DMS 273 (cell line): ENCODE results near the gene ITPR3.

ENCODE experiments used
- DNase-seq: peaks from one replicate; lab custom pipeline; 2025; ENCODE audit not compliant: unreplicated experiment; lab: John Stamatoyannopoulos, UW

Gene ITPR3

DNA sequence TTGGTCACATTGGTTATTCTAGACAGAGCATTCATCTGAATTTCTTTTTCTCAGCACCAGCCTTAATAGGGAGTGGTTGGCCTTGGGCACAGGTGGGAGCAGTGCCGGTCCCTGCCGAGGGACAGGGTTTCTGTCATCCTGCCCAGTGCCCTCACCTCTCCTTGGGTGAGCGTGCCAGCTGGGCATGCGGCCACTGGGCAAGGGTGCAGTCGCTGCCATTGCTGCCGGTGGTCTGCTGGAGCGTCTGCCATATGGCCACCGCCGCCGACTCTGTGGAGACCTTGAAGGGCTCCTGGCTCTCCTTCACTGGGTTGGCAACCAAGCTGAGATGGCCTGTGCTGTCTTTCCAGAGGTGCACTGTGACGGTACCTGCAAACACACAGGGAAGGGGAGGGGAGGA lies 106.8 kb downstream of the ITPR3 start:
- DNase-seq: no peak

DNA sequence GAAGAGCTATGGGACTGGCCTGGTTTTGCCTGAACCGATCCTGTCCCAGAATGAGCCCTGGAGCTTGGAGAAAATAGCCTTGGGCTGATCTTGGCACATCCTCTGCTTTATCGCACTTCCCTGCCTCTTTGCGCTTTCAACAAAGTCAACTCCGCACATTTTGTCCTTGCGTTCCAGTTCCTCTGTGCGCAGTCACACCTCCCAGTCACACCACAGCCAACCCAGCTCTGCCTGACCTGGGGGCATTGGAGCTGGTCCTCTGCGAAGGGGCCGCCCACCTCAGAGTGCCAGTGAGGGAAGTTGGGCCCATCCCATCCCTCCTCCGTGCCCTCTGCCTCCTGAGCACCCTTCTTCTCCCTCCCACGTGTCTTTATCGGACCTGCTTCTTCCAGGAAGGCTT lies 107.3 kb downstream of the ITPR3 start:
- DNase-seq: no peak

DNA sequence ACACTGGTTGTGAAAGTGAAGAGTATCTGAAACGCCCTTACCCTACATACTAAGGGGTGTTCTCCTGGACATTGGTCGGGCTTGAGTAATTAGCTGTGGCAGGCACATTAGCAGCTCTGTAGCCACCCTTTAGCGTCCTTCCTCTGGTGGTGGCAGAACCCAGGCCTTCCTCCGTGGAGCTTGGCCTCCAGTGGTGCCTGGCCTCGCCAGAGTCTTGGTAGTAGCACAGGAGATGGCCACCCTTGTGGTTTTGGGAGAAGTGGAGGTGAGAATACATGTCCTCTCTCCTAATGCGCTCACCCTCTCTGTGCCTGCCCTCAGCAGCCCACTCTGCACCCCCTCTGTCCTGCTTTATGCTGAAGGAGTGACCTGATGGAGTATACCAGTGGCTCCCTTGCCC lies 107.9 kb downstream of the ITPR3 start:
- DNase-seq: no peak

DNA sequence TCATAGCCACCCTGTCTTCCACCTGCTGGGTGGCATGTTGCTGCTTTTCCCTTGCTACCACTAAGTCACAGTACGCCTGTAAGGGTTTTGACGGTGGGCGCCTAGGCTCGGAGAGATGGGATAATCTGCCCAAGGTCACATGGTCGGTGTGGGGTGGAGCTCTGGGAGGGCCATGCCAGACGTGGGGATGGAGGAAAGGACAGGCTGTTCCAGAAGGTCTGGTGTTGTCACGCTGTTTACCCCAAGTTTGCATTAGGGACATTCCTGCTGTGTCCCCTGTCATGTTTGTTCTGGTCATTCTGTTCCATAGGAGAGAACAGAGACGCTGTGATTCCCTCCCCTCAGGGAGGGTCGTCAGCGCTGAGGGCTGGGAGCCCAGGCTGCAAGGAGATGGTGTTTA lies 109.5 kb downstream of the ITPR3 start:
- no peak for DNase-seq

DNA sequence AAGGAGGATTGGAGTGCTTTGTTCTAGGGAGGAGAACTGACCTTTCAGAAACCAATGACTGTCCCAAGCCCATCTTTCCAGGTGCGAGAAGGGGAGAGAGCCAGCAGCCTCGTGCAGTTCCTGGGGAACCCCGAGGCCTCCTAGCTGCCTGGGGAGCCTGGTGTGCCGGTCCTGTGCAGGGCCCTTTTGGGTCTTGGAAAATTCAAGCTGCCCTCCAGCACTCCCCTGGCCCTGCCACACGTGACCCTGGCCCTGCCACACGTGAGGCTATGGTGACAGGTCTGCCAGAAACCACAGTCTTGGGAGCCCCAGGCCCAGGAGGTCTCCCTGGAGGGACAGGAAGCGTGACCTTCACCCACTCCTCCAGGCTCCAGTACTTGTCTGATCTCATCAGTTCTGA lies 109.9 kb downstream of the ITPR3 start:
- DNase-seq: no peak

DNA sequence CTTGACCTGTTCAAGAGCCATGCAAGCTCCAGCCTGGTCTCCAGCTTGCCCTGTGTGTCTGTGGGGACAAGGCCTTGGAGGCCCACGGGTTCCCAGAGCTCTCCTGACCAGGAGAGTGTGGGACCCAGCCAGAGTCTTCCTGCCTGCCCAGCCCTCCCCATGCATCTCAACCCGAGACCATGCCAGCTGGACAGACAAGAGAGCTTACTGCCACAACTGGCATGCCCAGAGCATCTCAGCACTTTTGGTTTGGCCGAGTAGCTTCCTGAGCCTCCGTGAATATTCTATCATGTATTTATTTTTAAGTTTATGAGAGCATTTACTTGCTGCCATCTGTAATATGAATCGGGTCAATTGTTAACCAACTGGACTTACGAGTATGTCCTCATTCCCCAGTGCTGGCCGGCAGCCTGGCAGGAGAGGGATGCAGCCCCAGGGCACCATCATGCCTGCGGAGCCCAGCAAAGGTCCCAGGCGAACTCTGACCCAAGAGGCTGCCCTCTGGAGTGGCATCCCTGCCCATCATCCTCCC lies 110.7 kb downstream of the ITPR3 start:
- no peak for DNase-seq

DNA sequence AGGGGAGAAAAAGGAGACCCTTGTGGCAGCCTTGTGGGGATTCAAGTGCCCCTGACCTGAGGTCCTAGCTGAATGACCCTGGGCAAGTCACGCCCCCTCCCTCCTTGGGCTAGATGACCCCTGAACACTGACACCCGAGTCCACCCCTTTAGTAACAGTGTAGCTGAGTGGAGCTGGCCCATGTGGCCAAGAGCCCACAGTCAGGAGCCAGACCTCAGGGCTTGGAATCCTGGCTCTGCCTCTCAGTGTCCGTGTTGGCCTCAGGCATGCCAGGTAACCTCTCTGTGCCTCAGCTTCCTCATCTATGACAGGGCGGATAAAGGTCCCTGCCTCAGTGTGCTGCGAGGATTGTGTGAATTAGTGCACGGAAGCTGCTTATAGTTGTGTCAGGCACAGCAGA lies 111.3 kb downstream of the ITPR3 start:
- no peak for DNase-seq

DNA sequence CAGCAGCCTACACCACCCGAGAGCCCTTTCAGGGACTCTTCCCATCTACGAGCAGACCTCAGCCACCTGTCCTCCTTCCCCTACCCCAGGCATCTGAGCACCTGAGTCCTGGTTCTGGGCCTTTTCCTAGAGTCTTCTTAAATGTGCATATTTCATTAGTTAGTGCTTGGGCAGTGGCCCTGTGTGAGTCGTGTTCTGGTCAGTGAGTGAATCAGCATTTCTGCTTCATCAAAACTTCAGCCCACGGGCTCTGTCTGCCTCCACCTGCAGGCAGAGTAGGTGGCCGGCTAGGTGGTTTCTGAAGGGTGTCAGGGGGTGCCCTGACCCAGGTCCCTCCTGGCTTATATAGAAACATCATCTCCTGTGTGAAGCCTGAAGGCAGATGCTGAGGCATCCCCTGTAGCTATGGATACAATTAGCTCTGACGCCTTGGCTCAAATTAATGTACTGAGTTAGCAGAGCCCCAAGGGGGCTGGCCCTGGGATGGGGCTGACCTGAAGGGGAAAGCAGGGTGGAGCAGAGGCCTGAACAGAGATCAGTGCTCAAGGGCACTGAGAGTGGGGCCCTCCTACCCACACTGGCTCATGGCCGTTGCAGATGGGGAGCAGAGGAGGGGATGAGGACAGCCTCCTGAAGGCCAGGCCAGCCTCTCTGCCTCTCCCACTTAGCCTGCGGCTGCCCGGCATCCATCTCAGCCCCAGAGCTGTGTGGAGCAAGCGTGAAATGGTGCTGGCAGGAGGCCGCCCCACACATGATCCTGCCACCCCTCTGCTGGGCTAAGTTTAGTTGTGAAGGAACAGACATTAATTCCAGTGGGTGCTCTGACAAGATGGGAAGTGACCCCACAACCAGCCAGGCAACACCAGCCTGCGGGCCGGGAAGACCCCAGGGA lies 111.9 kb downstream of the ITPR3 start:
- DNase-seq: no peak

DNA sequence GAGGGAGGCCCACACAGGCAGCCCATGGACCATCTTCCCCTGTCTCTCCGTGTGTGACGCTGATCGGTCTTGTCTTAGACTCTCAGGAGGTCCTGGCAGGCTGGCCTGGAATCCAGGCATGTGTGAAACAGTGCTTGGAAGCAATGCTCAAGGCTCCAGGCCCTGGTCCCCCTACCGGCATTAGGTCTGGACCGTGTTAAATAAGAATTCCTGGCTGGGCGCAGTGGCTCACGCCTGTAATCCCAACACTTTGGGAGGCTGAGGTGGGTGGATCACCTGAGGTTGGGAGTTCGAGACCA lies 112.5 kb downstream of the ITPR3 start:
- no peak for DNase-seq

DNA sequence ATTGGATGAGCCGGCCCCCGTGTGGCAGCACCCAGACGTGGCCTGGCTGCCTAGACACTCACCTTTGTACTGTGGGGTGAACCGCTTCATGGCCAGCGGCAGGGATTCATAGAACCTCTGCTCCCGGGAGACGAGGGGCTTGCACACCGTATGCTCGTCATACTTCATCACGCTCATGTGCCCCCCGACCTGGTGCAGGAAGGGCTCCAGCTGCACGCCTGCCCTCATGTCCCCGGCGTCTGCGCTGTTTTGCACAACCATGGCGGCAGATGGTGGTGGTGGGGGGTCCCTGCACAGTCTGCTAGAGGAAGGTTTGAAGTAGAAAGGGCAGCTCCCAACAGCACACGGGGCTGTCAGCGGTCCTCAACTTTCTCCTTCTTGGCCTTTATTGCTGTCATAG lies 114.1 kb downstream of the ITPR3 start:
- DNase-seq: no peak

DNA sequence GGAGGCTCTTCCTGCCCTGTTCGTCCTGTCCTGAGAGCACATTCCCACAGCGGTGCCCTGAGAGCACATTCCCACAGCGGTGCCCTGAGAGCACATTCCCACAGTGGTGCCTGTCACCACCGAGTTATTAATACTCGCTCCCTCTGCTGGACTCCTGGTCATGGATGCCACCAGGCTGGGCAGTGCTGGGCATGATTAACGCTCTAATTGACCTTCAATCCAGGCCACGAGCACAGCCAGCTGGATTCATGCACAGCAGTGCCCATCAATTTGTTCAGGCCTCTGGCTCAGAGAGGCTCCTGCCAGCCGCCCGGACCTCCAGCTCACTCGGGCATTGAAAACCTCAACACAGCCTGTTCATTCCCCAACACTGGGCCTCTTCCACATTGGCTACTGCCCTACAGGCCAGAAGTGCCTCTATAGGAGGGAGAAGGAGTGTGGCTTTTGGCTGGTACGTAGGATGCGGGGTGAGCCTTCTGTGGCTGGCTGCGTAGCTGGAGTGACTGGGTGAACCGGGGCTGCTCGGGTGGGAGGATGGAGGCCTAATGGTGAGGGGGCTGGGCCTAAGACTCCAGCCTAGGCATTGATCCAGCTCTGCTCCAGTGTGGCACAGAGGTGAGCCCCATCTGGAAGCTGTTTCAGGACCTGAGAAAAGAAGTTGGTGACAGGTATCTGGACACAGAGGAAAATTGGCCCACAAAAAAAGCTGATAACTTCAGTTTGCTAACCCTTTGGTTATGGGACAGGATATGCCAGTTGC lies 116.3 kb downstream of the ITPR3 start:
- DNase-seq: no peak

DNA sequence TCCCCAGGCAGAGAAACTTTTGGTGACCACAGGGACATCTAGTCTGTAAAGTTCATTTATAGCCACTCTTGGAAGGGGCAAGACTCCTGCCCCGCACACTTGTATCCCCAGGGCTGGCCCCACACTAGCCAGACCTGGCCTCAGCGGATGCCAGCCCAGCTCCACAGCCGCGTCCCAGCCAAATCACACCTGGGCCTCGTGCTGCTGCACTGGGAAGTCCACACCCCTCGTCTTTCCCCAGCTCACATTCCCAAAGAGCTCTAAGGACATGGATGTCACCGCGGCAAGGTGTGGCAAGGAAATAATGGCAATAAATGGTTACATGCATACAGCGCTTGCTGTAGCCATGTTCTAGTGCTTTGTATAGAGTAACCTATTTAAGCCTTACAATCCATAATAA lies 117.0 kb downstream of the ITPR3 start:
- no peak for DNase-seq

DNA sequence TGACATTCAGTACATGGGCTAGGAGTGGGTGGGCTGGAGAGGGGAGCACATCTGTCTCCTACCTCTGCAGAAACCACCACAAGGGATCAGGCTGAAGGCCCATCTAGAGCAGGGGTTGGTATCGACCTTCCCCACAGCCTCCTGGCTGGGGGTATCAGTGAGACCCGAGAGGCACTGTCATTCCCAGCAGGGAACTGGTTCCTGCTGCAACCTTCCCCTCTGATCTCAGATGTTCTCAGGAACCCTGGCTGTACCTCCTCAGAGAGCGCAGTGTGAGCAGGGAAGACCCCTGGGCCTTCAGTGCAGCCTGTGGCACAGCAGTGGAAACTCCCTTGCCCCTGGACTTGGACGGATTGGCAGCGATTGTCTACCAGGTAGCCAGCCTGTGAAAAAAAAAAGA lies 117.8 kb downstream of the ITPR3 start:
- DNase-seq: no peak

DNA sequence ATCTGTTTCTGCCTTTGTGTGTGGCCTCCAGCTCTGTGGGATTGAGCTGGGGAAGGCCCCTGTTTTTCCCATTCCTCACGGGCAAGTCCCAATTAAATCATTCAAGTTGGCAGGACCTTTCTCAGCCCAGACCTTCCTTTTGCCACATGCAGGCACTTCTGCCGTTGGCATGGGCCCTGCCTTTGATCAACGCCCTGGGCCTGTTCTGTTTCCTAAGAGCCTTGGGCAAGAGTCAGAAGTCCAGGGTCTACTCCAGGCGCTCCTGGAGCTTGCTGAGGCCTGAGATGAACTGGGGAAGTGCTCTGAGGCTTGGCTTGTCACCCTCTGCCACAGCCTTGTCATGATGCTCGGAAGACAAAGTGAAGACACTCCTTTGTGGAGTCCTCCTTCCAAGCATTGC lies 118.4 kb downstream of the ITPR3 start:
- DNase-seq: no peak

DNA sequence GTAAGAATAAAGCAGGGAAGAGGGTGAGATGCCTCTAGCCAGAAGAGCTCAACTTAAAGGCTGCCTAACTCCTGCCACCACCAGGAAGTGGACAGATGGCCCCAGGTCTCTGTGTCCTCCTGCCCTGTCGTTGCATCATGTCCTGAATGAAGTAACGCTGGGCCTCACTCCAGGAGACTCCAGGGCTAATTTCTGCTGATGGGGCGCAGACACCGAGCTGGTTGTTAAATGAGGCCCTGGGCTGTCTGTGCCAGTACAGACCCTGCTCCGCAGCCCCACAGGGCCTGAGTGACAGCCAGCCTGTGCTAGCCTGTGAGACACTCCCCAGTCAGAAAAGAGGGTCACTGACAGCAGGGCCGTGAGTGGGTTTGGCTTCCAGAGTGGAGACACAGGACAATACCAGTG lies 119.1 kb downstream of the ITPR3 start:
- DNase-seq: peak; percentile 79

DNA sequence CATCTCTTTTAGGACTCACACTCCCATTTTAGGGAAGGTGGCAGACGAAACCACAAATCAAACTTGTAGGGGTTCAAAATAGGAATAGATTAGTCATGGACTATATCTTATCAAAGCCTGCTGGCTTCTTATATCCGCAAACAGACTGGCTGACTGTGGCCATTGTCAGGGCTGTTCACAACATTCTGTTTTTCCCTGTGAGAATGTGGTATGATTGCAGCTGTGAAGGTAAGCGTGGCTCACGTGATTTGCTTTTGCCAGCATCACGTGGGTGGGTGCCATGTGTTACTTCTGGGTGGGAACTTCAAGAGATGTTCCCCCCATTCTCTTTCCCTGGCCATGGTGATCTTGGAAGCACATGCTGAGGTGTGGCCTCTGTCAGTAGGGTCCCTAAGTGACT lies 119.7 kb downstream of the ITPR3 start:
- peak; percentile 38 for DNase-seq

DNA sequence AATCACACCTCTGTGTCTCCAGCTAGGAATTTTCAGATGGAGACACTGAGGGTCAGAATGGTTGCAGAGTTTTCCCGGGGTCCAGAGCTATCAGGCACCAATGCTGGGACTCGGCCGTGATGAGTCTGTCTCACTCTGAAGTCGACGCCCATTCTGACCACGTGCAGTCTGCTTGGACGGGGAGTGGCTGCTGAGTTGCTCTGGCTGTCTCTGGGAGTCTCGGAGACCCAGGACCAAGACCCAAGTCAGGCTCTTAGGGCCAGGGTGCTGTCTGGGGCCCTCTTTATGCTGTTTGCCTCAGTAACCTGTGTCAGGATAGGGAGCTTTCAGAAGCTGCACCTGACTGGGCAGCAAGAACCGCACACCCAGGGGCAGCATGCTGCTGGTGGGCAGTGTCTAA lies 121.0 kb downstream of the ITPR3 start:
- DNase-seq: no peak

DNA sequence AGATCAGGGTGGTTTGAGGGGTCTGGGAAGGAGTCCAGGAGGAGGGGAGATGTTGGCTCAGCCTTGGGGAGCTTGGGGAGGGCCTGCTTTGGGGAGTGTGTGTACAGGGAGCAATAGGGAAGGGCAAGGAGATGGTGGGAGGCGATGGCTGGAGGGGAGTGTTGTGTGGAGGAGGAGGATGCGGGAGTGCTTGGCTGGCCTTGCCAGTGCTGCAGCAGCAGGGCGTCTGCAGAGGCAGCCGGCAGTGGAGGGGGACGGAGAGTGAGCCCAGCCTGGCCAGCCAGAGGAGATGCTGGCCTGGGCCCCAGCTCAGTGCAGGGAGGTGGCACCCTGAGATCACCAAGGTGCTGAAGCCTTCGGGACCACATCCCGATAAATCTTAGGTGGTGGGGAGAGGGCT lies 121.7 kb downstream of the ITPR3 start:
- DNase-seq: peak; percentile 69

DNA sequence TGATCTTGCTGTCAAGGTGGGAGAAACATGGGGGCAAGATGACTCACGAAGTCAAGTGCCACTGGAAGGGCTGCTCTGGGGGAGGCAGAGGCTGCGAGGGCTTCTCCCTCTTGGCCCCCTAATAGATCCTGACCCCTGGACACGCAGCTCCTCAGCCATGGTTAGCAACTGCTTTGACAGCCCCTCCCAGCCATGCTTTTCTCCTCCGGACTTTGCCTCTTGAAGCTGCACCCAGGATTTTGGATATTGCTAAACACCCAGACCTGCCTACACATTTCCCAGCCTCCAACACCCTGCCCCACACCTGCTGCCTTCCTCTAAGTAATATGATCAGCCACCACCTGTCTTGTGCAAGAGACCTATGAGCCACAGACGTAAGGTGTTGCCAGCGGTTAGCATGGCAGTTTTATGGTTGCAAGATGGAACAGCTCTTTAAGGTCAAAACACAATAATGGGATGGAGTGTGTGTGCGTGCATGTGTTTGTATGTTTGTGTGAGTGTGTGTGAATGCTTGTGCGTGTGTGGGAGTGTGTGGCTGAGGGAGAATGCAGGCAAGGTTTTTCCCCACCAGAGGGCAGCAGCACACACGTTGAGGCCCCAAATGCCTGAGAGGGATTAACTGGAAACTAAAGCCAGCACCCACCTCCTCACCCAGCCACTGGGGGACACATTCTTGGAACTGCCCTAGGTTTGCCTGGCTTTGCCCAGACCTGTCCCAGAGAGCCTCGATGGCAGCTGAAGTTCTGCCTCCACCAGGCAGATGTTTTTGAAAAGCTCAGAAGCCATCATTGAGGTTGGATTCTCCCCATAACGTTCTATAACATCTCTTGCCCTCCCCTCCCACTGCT lies 123.1 kb downstream of the ITPR3 start:
- DNase-seq: peak; percentile 97

DNA sequence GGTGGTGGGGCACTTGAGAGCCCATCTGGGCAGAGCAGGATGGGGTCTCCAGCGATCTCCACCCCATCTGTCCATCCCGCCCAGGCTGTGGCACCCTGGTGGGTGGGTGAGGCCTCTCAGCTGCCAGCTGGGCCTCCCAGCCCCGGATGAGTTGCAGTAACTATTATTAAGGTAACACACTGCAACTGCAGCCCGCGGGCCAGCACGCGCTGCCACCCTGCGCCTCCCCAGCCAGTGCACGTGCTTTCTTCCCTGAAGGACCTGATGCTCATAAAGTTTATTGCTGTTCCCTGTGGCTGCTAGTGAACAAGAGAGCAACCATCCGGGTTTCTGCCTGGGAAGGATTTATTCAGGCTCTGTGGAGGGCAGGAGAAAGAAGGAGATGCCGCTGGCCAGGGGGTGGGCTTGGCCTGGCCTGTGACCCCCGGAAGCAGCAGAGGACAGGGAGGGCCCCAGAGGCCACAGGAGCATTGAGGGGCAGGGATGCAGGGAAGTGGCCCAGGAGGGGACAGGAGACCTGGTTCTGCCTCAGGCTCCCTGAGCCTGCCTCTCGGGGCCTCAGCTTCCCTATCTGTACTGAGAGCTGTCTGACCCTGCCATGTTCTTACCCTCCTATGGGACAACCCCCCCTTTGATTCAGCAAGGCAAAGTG lies 123.9 kb downstream of the ITPR3 start:
- peak; percentile 96 for DNase-seq

DNA sequence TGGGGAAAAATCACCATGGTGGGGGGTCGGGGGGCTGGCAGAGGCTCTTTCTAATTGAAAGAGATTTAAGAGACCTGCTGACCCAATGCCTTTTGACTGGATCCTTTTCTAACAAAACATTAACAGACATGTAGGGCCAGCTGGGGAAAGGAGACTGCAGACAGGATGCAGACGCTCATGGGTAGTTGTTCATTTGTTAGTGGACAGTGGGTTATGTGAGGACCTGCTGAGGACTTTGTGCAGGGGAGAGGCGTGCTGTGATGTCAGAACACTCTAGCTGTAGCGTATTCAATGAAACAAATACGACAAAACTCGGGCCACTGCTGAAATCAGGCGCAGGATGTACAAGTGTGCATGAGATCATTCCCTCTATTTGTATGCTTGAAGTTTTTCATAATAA lies 124.4 kb downstream of the ITPR3 start:
- peak; percentile 48 for DNase-seq
